Motor neuron (in vitro differentiated cells): ENCODE measurements around the gene BLOC1S1. TPM values are rescaled to one million over a fixed set of nuclear protein-coding genes. Genes with fewer than 3 reads are reported as not detected.

Experiments used
- ATAC-seq, 8 experiments: fragments of 200-7000 bp; cut with Tn5 transposase; replicated peaks in 6 of 8; 2 replicates each; pipeline ENCODE4 v1.8.0; 2021; ENCODE audit warnings: mild to moderate bottlenecking in 8 of 8, moderate library complexity in 8 of 8
- H3K27ac ChIP-seq, 2 donors: fragments of 250-450 bp; sonication (Bioruptor Pico); 2 replicates each; pipeline ENCODE4 v1.9.0; 2021; ENCODE audit warnings: antibody characterized with exemption in 2 of 2, mild to moderate bottlenecking in 2 of 2, moderate library complexity in 1 of 2
- H3K4me1 ChIP-seq, 2 donors: fragments of 250-450 bp; sonication (Bioruptor Pico); replicated peaks in 1 of 2; 2 replicates each; pipeline ENCODE4 v1.6.1; 2021; ENCODE audit warnings: antibody characterized with exemption in 2 of 2, mild to moderate bottlenecking in 2 of 2, moderate library complexity in 1 of 2
- H3K4me3 ChIP-seq, 5 donors: fragments of 250-450 bp; sonication (Bioruptor Pico); 2 replicates each; pipeline ENCODE4 v1.9.0; 2021; ENCODE audit warnings: antibody characterized with exemption in 5 of 5, mild to moderate bottlenecking in 5 of 5, moderate library complexity in 4 of 5
- WGBS, 10 experiments: fragments of 450-650 bp; shearing (Covaris generic); methylation state at CpG; one replicate each; pipeline ENCODE4 v1.0.0; 2022; 5-methylcytosine and 5-hydroxymethylcytosine counted together
- in situ Hi-C, 9 experiments: fragments of 400-800 bp; cut with MboI; loops; one replicate each; pipeline ENCODE4 v1.15.0; 2021; ENCODE audit warnings: low sequenced_read_pairs in 9 of 9, low pct_unique_long_range_greater_than_20kb in 2 of 9; ENCODE audit not compliant: unreplicated experiment in 9 of 9
- total RNA-seq, 8 experiments: library from RNA; unstranded; fragments of 300-600 nt; gene quantifications; 2 replicates each; pipeline versions ENCODE4 v1.2.3 to v1.2.4, GENCODE V29; 2022

The BLOC1S1 gene
- total RNA-seq, 8 experiments from 2014 or later: 65.7 to 166 (median 109) TPM

GRCh38 chr12:55707841-55708694 is 7.8 kb upstream of the BLOC1S1 start, which contains the start of gene ITGA7:
Gene ITGA7, minus strand, starts transcription at chr12:55707904. Its CDS starts 222 bp downstream, at chr12:55707682.
- H3K27ac ChIP-seq: no peak within 1 kb of the TSS

GRCh38 chr12:55708695-55709233 is 7.1 kb upstream of the BLOC1S1 start:
- peak overlapping the region in 3 of 5 donors; percentile 49 to 65 (median 58) for H3K4me3 ChIP-seq
- no peak for ATAC-seq
- 0 to 30% (median 15%) methylated on average over 1 to 3 of the region's 3 CpGs; no CpG with 5 or more reads in 2 of the 10 experiments for WGBS, 10 experiments
- in situ Hi-C loops: no loop called here
- H3K27ac ChIP-seq: no peak overlapping the region
- peaks cover 13 to 14% of the 10 kb centered on the region in 2 donors for H3K4me1 ChIP-seq

More at GRCh38 chr12:55707841-55708694, 7.8 kb upstream of the BLOC1S1 start, which contains the start of gene ITGA7:
- peak within 1 kb of the TSS; percentile 49 to 82 (median 58) for H3K4me3 ChIP-seq
- peaks cover 13 to 14% of the 10 kb centered on the region in 2 donors for H3K4me1 ChIP-seq
- WGBS, 10 experiments: 0 to 20% (median 2%) methylated on average over 1 to 8 of the region's 39 CpGs
- peak; percentile 76 to 96 (median 94) for ATAC-seq
- in situ Hi-C loops: no loop called here

- ATAC-seq: no peak
- no peak overlapping the region for H3K4me3 ChIP-seq
- peaks cover under 1 to 6% of the 10 kb centered on the region in 2 donors for H3K4me1 ChIP-seq
- H3K27ac ChIP-seq: no peak overlapping the region
- in situ Hi-C loops: no loop called here
- 46 to 85% (median 67%) methylated on average over 1 to 4 of the region's 4 CpGs; no CpG with 5 or more reads in 5 of the 10 experiments for WGBS, 10 experiments
Measured at GRCh38 chr12:55711786-55712553, 3.9 kb upstream of the BLOC1S1 start.

- Histone ChIP-seq H3K4me3 (no peak overlapping the region), H3K27ac (no peak overlapping the region), H3K4me1 (peaks cover 0 to 9% of the 10 kb centered on the region in 2 donors)
- ATAC-seq: no peak
- 0% methylated on average over 1 of the region's 1 CpG; no CpG with 5 or more reads in 9 of the 10 experiments for WGBS, 10 experiments
- in situ Hi-C loops: no loop called here
Measured at GRCh38 chr12:55712700-55713415, 3.0 kb upstream of the BLOC1S1 start.

GRCh38 chr12:55713721-55714120 is 2.1 kb upstream of the BLOC1S1 start:
- Histone ChIP-seq H3K27ac (no peak overlapping the region), H3K4me1 (peaks cover 0 to 9% of the 10 kb centered on the region in 2 donors), H3K4me3 (no peak overlapping the region)
- in situ Hi-C loops: no loop called here
- 10 to 100% (median 70%) methylated on average over 1 to 2 of the region's 2 CpGs; no CpG with 5 or more reads in 3 of the 10 experiments for WGBS, 10 experiments
- ATAC-seq: no peak

GRCh38 chr12:55715169-55715764 is 579 bp upstream of the BLOC1S1 start:
- WGBS, 10 experiments: 50 to 96% (median 77%) methylated on average over 1 to 7 of the region's 7 CpGs
- in situ Hi-C loops: no loop called here
- Histone ChIP-seq H3K27ac (no peak overlapping the region), H3K4me3 (peak overlapping the region; percentile 50 to 100 (median 84)), H3K4me1 (peaks cover 0 to 9% of the 10 kb centered on the region in 2 donors)
- ATAC-seq: no peak

- WGBS, 10 experiments: 0 to 20% (median 0%) methylated on average over 1 to 5 of the region's 13 CpGs; no CpG with 5 or more reads in 3 of the 10 experiments
- ATAC-seq: peak in 2 of 8 experiments; percentile 1 to 3
- in situ Hi-C loops: no loop called here
- Histone ChIP-seq H3K27ac (no peak overlapping the region), H3K4me1 (peaks cover 0 to 9% of the 10 kb centered on the region in 2 donors), H3K4me3 (peak overlapping the region; percentile 50 to 100 (median 84))
Measured at GRCh38 chr12:55716582-55716957, 724 bp downstream of the BLOC1S1 start.

GRCh38 chr12:55717011-55718007 is 1.5 kb downstream of the BLOC1S1 start:
- H3K27ac ChIP-seq: no peak overlapping the region
- ATAC-seq: no peak
- H3K4me1 ChIP-seq: peaks cover 0 to 9% of the 10 kb centered on the region in 2 donors
- WGBS, 10 experiments: 0 to 100% (median 37%) methylated on average over 1 to 4 of the region's 8 CpGs
- in situ Hi-C loops: no loop called here
- peak overlapping the region in 3 of 5 donors; percentile 68 to 96 (median 84) for H3K4me3 ChIP-seq

- 51% methylated on average over 2 of the region's 4 CpGs; no CpG with 5 or more reads in 9 of the 10 experiments for WGBS, 10 experiments
- peaks cover 0 to 9% of the 10 kb centered on the region in 2 donors for H3K4me1 ChIP-seq
Measured at GRCh38 chr12:55718015-55718414, 2.2 kb downstream of the BLOC1S1 start.

GRCh38 chr12:55718624-55719275 is 2.9 kb downstream of the BLOC1S1 start:
- Histone ChIP-seq H3K4me1 (peaks cover 0 to 9% of the 10 kb centered on the region in 2 donors), H3K27ac (no peak overlapping the region), H3K4me3 (no peak overlapping the region)
- 0 to 100% (median 74%) methylated on average over 1 to 3 of the region's 4 CpGs; no CpG with 5 or more reads in 4 of the 10 experiments for WGBS, 10 experiments
- no peak for ATAC-seq
- in situ Hi-C loops: no loop called here

More at GRCh38 chr12:55718015-55718414, 2.2 kb downstream of the BLOC1S1 start:
- no peak overlapping the region for H3K27ac ChIP-seq
- no peak for ATAC-seq
- H3K4me3 ChIP-seq: no peak overlapping the region
- in situ Hi-C loops: no loop called here

- Histone ChIP-seq H3K27ac (no peak overlapping the region), H3K4me1 (peaks cover 0 to 9% of the 10 kb centered on the region in 2 donors), H3K4me3 (no peak overlapping the region)
- ATAC-seq: no peak
- in situ Hi-C loops: no loop called here
- WGBS, 10 experiments: 67 to 92% (median 80%) methylated on average over 1 to 4 of the region's 7 CpGs; no CpG with 5 or more reads in 7 of the 10 experiments
Measured at GRCh38 chr12:55719371-55719770, 3.5 kb downstream of the BLOC1S1 start.
